ENCODE results near the gene CASP8.

The CASP8 gene

GRCh38 chr2:201254081-201254730, 6.1 kb upstream of the CASP8 start:
- Histone ChIP-seq H3K27me3 (no peaks in the 10 kb centered on the region), H3K9me3 (no peaks in the 10 kb centered on the region), H3K4me1 (peaks cover 7% of the 10 kb centered on the region), H3K4me3 (ENCODE audit: low read depth, low read length) (no peak overlapping the region), H3K36me3 (no peaks in the 10 kb centered on the region)
- DNase-seq, result no peak
- no peak for TF ChIP-seq CTCF (IDR thresholded peaks at IDR 0.05; ENCODE audit: low read depth, low read length)

GRCh38 chr2:201255408-201256033, 4.8 kb upstream of the CASP8 start:
- no peak for DNase-seq
- H3K4me1 ChIP-seq, result peaks cover 7% of the 10 kb centered on the region
- no peaks in the 10 kb centered on the region for H3K36me3 ChIP-seq
- no peak overlapping the region for H3K4me3 ChIP-seq (ENCODE audit: low read depth, low read length)
- no peak for TF ChIP-seq CTCF (IDR thresholded peaks at IDR 0.05; ENCODE audit: low read depth, low read length)
- no peaks in the 10 kb centered on the region for H3K9me3 ChIP-seq
- no peaks in the 10 kb centered on the region for H3K27me3 ChIP-seq

GRCh38 chr2:201256082-201256481, 4.3 kb upstream of the CASP8 start:
- no peak for DNase-seq
- H3K4me3 ChIP-seq (ENCODE audit: low read depth, low read length), result no peak overlapping the region
- no peaks in the 10 kb centered on the region for H3K9me3 ChIP-seq

GRCh38 chr2:201257381-201257955, 2.9 kb upstream of the CASP8 start:
- Histone ChIP-seq H3K36me3 (no peaks in the 10 kb centered on the region), H3K27me3 (no peaks in the 10 kb centered on the region), H3K4me1 (peaks cover 7% of the 10 kb centered on the region), H3K4me3 (ENCODE audit: low read depth, low read length) (peak overlapping the region; percentile 48), H3K9me3 (no peaks in the 10 kb centered on the region)
- no peak for TF ChIP-seq CTCF (IDR thresholded peaks at IDR 0.05; ENCODE audit: low read depth, low read length)
- no peak for DNase-seq

More at GRCh38 chr2:201256082-201256481, 4.3 kb upstream of the CASP8 start:
- H3K27me3 ChIP-seq, result no peaks in the 10 kb centered on the region
- no peak for TF ChIP-seq CTCF (IDR thresholded peaks at IDR 0.05; ENCODE audit: low read depth, low read length)
- no peaks in the 10 kb centered on the region for H3K36me3 ChIP-seq
- H3K4me1 ChIP-seq, result peaks cover 7% of the 10 kb centered on the region

- H3K36me3 ChIP-seq, result no peaks in the 10 kb centered on the region
- H3K27me3 ChIP-seq, result no peaks in the 10 kb centered on the region
- peak overlapping the region; percentile 48 for H3K4me3 ChIP-seq (ENCODE audit: low read depth, low read length)
- no peaks in the 10 kb centered on the region for H3K9me3 ChIP-seq
- no peak for TF ChIP-seq CTCF (IDR thresholded peaks at IDR 0.05; ENCODE audit: low read depth, low read length)
- no peak for DNase-seq
- peaks cover 7% of the 10 kb centered on the region for H3K4me1 ChIP-seq
Observed at GRCh38 chr2:201257956-201258665, 2.2 kb upstream of the CASP8 start.

All from BE2C (cell line).